Neural crest cell (in vitro differentiated cells): Measurements from ENCODE around the gene MAPT. TPM values are rescaled to one million over a fixed set of nuclear protein-coding genes. Genes with fewer than 3 reads are reported as not detected.
A peak's percentile ranks its signal among the peaks of the same experiment; 100 is the strongest.

ENCODE experiments used
- DNase-seq: peaks from one replicate; pipeline ENCODE4 v3.0.0; 2021; ENCODE audit warnings: low read depth, mixed read lengths, low spot score
- H3K27ac Mint-ChIP-seq: one replicate; pipeline ENCODE4 v1.8.0; 2021; ENCODE audit warnings: mild to moderate bottlenecking, mixed read lengths; ENCODE audit not compliant: unreplicated experiment
- H3K27me3 Mint-ChIP-seq: 2 replicates; pipeline ENCODE4 v1.8.0; 2021; ENCODE audit warnings: low read depth, mild to moderate bottlenecking, mixed read lengths
- H3K36me3 Mint-ChIP-seq: 2 replicates; pipeline ENCODE4 v1.8.0; 2021; ENCODE audit warnings: low read depth, mild to moderate bottlenecking, mixed read lengths
- H3K4me1 Mint-ChIP-seq: 2 replicates; pipeline ENCODE4 v1.8.0; 2021; ENCODE audit warnings: mixed read lengths
- H3K4me3 Mint-ChIP-seq: one replicate; pipeline ENCODE4 v1.8.0; 2021; ENCODE audit warnings: mild to moderate bottlenecking, mixed read lengths
- H3K9me3 Mint-ChIP-seq: 2 replicates; pipeline ENCODE4 v1.8.0; 2021; ENCODE audit warnings: mixed read lengths
- CTCF ChIP-seq: fragments of 200-600 bp; sonication (generic); conservative IDR thresholded peaks from 2 replicates; pipeline ENCODE4 v1.5.0; 2021; ENCODE audit warnings: antibody characterized with exemption, mild to moderate bottlenecking
- total RNA-seq: library from RNA; stranded (reverse); gene quantifications from 2 replicates; pipeline ENCODE4 v1.2.1, GENCODE V29; 2021

The MAPT gene
- total RNA-seq, 1 donor from 2014 or later: 9.5 TPM

DNA sequence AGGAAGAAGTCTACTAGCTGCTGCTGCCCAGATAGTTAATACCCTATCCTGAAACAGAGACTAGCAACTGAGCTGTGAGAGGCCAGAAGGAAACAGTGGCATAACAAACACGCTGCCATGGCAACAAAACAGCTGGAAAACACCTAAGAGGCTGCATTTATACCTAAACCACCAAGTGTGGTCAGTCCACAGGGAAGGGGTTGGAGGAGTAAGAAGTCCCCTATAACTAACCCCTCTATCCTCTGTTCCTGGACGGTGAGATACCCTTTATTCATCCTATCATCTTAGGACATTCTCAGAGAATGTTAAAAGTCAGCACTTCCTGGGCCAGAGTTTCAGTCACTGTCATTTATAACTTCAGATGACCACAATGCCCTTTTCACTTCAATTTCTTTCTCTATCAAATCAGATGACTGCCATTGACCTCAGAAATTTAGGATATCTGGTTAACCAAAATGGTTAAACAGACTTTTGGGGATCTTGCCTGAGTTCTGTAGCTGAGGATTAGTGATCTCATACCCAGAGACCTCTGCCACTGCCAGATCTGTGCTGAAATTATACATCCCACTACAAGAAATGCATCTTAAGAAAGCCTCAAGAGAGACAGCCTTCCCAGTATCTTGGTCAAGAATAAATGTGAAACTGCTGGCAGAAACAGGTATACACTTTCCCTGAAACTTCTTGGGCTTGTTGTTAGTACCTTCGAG is 140.9 kb downstream of the MAPT start:
- peak overlapping the region; percentile 9 for H3K27ac Mint-ChIP-seq
- peaks cover 30% of the 10 kb centered on the region for H3K36me3 Mint-ChIP-seq

GRCh38 chr17:46036491-46036890 is 142.1 kb downstream of the MAPT start:
- H3K27me3 Mint-ChIP-seq: no peaks in the 10 kb centered on the region
- no peak overlapping the region for H3K4me3 Mint-ChIP-seq
- H3K4me1 Mint-ChIP-seq: no peaks in the 10 kb centered on the region
- H3K9me3 Mint-ChIP-seq: no peaks in the 10 kb centered on the region
- no peak overlapping the region for H3K27ac Mint-ChIP-seq
- TF ChIP-seq CTCF: no peak
- peaks cover 24% of the 10 kb centered on the region for H3K36me3 Mint-ChIP-seq
- no peak for DNase-seq

More for the DNA sequence above, 140.9 kb downstream of the MAPT start:
- Mint-ChIP-seq H3K27me3 (no peaks in the 10 kb centered on the region), H3K9me3 (no peaks in the 10 kb centered on the region), H3K4me3 (no peak overlapping the region), H3K4me1 (no peaks in the 10 kb centered on the region)
- no peak for TF ChIP-seq CTCF
- no peak for DNase-seq

DNA sequence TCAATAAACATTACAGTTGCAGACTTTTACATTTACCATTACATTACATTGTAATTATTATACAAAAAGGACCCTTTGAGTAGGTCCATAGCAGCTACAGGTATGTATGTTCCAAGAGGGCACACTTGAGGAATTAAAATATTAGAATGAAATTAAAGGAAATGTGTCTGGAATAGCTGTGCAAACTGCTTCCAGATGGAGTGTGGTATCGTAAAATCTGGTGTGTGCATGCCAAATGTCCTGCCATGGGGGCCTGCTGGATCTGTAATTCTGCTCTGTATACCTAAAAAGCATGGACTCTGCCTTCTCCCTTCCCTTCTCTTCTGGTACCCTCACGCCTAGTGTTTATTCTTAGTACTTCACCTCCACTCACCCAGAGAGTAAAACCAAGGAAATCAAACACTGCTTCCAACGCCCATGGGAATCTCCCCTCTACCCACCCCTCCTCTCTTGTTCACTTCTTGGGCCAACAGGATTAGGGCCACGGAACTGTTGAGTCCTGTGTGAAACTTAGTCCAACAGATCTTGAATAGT is 143.4 kb downstream of the MAPT start:
- H3K4me1 Mint-ChIP-seq: peaks cover 1% of the 10 kb centered on the region
- no peaks in the 10 kb centered on the region for H3K27me3 Mint-ChIP-seq
- H3K27ac Mint-ChIP-seq: no peak overlapping the region
- TF ChIP-seq CTCF: no peak
- peaks cover 21% of the 10 kb centered on the region for H3K36me3 Mint-ChIP-seq
- H3K4me3 Mint-ChIP-seq: no peak overlapping the region
- no peaks in the 10 kb centered on the region for H3K9me3 Mint-ChIP-seq
- no peak for DNase-seq

DNA sequence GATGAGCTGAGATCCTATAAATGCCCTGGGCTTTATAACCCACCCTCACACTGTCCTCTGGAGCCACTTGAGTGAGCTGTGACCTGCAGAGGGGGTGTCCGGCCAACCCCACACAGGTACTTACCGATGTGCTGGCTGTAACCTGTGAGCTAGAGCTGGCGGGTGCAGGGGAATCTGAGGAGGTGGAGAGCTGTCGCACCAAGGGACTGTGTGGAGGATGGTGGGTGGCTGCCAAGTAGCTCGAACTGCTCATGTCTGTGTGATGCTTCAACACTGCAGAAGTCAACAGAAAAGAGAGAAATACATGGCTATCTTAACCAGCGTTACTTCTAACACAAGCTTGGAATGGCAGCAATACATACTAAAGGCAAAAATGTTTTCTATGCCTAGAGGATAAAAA is 144.1 kb downstream of the MAPT start:
- Mint-ChIP-seq H3K4me3 (no peak overlapping the region), H3K27ac (no peak overlapping the region), H3K9me3 (no peaks in the 10 kb centered on the region), H3K4me1 (peaks cover 7% of the 10 kb centered on the region), H3K36me3 (peaks cover 18% of the 10 kb centered on the region), H3K27me3 (no peaks in the 10 kb centered on the region)
- no peak for TF ChIP-seq CTCF
- DNase-seq: no peak

GRCh38 chr17:46038937-46039336 is 144.6 kb downstream of the MAPT start:
- H3K4me1 Mint-ChIP-seq: peaks cover 11% of the 10 kb centered on the region
- TF ChIP-seq CTCF: no peak
- H3K27ac Mint-ChIP-seq: no peak overlapping the region
- H3K9me3 Mint-ChIP-seq: no peaks in the 10 kb centered on the region
- DNase-seq: no peak
- peaks cover 17% of the 10 kb centered on the region for H3K36me3 Mint-ChIP-seq
- H3K4me3 Mint-ChIP-seq: no peak overlapping the region
- H3K27me3 Mint-ChIP-seq: no peaks in the 10 kb centered on the region
